GM19023 (cell line): Measurements from ENCODE around the gene RC3H1.
"Not testable (repeated sequence)": the region's sequence is repeated elsewhere in the genome, so short reads cannot be mapped to it uniquely, and the experiment has no call there.

Experiments
- ATAC-seq: cut with Tn5 transposase; IDR thresholded peaks from one replicate; pipeline ENCODE4 v1.9.1; 2021; ENCODE audit warnings: mild to moderate bottlenecking, moderate library complexity; ENCODE audit not compliant: unreplicated experiment

Gene RC3H1, protein sequence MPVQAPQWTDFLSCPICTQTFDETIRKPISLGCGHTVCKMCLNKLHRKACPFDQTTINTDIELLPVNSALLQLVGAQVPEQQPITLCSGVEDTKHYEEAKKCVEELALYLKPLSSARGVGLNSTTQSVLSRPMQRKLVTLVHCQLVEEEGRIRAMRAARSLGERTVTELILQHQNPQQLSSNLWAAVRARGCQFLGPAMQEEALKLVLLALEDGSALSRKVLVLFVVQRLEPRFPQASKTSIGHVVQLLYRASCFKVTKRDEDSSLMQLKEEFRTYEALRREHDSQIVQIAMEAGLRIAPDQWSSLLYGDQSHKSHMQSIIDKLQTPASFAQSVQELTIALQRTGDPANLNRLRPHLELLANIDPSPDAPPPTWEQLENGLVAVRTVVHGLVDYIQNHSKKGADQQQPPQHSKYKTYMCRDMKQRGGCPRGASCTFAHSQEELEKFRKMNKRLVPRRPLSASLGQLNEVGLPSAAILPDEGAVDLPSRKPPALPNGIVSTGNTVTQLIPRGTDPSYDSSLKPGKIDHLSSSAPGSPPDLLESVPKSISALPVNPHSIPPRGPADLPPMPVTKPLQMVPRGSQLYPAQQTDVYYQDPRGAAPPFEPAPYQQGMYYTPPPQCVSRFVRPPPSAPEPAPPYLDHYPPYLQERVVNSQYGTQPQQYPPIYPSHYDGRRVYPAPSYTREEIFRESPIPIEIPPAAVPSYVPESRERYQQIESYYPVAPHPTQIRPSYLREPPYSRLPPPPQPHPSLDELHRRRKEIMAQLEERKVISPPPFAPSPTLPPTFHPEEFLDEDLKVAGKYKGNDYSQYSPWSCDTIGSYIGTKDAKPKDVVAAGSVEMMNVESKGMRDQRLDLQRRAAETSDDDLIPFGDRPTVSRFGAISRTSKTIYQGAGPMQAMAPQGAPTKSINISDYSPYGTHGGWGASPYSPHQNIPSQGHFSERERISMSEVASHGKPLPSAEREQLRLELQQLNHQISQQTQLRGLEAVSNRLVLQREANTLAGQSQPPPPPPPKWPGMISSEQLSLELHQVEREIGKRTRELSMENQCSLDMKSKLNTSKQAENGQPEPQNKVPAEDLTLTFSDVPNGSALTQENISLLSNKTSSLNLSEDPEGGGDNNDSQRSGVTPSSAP

DNA sequence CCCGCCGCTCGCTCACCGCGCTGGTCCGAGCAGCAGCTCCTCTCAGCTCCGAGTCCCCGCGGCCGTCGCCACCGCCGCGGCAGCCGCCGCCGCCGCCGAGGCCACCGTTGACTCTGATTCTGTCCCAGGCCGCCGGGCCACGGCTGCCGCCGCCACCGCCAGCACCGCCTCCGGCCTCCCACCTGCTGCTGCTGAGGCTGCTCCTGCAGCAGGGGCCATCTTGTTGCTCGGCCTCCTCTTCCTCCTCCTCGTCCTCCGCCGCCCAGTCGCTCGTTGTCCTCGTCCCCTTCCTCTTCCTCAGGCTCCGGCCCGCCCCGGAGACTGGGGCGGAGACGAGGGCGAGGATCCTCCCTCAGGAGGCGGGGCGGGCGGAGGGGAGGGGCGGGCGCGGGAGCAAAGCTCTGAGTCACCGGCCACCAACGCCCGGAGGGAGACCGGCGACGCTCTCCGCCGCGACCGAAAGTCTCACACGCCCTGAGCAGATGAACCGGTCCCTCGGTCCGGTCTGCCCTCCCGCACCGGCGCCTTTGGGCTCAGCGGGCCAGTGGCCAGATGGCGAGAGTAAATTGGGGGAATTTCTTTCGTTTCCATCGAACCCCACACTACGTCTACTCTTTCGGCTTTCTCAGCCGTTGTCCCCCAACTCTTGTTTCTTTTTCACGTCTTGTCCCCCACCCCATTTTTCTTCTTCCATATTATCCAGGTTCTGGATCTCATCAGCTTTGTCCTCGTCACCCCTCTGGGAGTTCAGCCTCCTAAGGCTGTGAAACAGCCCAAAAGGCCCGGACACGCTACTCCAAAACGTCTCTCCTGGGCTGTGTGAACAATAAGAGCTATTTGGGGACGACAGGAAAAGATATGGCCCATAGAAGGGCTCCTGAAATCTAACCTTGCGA is at the start of gene RC3H1:
Gene RC3H1, minus strand, starts transcription at position 278 of the 896 bp plus-strand sequence. CDS start 29,372 bp downstream, outside the sequence.
- peak; percentile 87 for ATAC-seq

DNA sequence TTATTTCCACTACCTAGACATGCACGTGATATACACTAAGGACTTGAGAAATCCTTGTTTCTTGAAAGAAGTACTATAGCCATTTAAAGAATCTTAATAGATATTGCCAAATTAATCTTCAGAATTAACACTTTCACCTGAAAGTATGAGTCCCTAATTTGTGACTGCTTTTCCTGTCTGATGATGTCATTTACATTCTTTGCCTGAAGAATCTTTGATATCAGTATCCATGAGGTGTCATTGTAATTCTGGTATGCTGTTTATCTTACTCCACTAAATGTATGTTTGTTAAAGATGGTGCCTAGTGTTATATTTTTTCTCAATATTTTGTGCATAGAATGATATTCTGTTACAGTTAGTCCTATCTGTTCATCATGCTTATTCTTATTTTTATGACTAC is 48.5 kb upstream of the RC3H1 start:
- ATAC-seq: no peak

DNA sequence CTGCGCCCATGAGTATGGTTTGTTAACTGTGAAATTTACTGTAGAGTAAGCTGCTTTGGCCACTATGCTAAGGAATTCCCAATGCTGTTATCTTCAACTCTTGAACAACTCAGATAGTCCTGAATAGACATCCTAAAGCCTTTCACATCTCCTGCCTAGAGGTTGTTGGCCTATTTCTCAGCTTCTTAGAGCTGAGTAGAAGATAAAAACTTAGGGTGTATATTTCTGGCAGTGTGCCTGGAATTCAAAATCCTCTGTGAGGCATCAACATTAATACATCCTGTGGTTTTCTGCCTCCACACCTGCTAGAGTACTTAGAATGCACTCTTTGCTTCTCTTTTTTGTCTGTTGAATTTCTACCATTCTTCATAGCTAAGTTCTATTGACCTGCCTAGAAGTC is 45.8 kb upstream of the RC3H1 start:
- no peak for ATAC-seq

DNA sequence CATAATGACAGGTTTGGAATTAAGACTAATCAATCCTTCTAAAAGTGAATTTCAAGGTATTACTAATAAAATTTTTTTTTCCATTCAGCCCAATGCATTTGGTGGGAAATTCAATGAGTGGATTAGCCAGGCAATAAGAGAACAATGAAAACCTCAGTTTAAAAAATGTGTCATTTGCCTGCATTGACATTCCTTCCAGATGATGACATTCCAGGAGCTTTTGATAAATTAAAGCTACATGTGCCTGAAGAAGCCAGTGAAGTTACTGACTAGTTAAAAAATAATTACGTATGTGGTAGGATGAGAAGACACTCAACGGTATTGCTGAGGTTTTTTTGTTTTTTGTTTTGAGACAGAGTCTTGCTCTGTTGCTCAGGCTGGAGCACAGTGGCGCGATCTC is 37.9 kb upstream of the RC3H1 start:
- ATAC-seq: no peak

DNA sequence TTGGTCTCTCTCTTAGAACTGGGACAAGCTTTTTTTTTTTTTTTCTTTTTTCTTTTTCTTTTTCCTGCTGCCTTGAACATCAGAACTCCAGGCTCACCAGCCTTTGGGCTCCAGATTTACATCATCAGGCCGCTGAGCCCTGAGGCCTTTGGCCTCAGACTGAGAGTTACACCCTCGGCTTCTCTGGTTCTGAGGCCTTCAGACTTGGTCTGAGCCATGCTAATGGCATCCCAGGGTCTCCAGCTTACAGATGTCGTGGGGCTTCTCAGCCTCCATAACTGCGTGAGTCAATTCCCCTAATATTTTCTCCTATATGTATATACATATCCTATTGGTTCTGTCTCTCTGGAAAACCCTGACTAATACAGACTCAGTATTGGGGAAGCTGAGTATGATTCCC is 36.5 kb upstream of the RC3H1 start:
- no peak for ATAC-seq

DNA sequence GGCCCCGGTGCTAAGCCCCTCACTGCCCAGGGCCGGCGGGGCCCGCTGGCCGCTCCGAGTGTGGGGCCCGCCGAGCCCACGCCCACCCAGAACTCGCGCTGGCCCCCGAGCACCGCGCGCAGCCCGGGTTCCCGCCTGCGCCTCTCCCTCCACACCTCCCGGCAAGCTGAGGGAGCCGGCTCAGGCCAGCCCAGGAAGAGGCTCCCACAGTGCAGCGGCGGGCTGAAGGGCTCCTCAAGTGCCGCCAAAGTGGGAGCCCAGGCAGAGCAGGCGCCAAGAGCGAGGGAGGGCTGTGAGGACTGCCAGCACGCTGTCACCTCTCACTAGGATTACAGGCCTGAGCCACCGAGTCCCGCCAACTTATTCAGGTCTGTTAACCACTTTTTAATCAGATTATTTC is 34.5 kb upstream of the RC3H1 start:
- not testable (repeated sequence) for ATAC-seq

DNA sequence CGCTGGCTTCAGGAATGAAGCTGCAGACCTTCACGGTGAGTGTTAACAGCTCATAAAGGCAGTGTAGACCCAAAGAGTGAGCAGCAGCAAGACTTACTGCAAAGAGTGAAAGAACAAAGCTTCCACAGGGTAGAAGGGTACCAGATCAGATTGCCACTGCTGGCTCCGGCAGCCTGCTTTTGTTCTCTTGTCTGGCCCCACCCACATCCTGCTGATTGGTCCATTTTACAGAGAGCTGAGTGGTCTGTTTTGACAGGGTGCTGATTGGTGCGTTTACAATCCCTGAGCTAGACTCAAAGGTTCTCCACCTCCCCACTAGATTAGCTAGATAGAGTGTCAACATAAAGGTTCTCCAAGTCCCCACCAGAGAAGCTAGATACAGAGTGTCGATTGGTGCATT is 33.6 kb upstream of the RC3H1 start:
- not testable (repeated sequence) for ATAC-seq

DNA sequence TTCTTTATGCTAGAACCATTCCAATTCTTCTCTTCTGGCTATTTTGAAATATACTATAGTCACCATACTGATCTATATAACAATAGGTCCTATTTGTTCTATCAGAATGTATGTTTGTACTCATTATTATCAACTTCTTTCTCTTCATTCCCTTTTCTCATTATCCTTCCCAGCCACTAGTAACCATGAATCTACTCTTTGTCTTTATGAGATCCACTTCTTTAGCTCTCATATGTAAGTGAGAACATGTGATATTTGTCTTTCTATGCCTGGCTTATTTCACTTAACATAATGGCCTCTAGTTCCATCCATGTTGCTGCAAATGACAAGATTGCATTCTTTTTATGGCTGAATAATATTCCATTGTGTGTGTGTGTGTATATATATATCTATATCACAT is 31.7 kb upstream of the RC3H1 start:
- ATAC-seq: no peak

DNA sequence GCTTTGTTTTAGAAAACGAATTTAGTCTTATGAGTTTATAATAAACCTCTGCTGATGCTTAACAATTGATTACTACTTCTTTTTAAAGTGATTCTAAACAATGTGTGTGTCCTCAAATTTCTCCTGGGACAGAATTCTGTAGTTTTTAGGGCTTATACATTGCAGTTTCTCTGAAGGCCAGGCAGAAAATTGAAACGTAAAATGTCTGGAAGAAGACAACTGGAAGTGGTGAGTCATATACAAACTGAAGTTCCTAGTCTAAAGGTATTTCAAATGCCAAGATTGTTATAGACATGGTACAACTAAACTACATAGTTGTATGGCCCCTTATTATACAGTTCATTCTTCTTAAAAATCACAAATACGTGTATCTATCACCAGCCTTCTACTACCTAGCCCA is 30.5 kb upstream of the RC3H1 start:
- ATAC-seq: no peak

DNA sequence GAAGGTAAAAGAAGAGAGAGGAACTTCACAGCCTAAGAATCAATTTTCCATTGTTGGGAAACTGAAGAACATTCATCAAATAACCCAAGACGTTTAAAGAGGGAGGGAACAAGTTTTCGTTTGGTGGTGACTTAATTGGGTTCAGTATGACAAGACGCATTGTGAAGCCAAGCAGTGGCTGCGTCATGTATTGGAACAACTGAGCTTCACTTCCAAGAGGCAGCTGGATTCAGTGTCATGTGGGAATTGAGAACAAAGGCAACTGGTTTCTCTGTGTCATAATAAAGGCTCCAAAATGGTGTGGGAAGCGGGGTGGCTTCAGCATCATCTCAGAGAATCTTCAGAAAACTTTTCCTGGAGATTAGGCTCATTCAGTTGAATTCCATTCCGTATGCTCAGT is 29.8 kb upstream of the RC3H1 start:
- ATAC-seq: no peak

DNA sequence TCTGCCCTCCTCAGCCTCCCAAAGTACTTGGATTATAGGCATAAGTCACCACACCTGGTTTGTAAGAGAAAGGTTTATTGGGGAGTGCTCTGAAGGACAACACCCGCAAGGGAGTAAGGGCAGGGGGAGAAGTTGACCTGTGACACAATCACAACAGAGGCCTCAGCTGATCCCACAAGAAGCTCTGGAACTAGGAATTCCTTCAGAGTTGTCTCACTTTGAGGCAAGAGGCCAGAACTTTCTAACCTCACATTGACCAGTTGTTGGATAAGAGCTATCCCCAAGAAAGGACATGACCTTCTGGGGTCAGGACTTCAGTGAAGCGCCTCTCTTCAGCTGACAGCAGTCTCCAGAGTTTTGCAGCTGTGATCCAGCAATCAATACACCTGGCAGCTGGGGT is 27.4 kb upstream of the RC3H1 start:
- no peak for ATAC-seq

DNA sequence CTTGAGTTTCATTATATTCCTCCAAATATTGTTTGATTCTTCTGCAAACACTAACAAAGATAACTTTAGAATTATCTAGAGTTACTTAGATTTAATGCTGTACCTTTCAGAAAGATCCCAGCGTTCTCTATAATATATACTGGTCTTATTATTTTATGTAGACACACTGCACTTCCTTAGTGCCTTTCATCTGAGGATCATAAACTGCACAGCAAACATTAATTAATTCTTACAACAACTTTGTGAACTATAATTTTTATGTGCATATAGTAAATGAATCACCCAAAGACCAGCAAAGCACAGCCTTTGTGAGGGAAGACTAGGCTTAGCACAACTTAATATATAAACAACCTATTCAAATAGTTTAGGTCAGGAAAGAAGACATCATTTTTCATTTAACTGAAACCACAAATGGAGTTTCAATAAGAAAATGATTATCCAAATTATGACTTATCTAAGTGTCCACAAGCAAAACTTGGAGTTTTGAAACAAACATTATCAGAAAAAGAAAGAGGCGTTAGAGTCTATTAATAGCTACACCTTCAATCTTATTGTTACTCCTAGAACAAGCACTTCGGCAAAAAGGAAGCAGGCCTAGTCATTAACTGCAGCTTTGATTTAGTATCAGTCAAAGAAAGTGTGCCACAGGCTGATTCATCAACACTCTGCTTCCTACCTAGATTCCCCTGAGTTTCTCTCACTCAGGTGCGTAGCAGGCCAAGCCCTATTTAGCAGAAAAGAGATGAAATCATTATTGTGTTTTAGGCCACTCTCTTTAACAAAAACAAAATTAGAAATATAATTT is 22.5 kb upstream of the RC3H1 start:
- no peak for ATAC-seq

DNA sequence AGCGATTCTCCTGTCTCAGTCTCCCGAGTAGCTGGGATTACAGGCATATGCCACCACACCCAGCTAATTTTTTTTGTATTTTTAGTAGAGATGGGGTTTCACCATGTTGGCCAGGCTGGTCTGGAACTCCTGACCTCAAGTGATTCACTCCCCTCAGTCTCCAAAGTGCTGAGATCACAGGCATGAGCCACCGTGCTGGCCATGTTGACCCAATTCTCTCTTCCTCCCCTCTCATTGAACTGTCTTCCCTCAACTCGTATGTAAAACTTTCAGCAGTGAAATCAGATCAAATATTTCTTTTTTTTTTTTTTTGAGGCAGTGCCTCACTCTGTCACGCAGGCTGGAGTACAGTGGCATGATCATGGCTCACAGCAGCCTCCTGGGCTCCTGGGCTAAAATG is 20.4 kb upstream of the RC3H1 start:
- not testable (repeated sequence) for ATAC-seq

DNA sequence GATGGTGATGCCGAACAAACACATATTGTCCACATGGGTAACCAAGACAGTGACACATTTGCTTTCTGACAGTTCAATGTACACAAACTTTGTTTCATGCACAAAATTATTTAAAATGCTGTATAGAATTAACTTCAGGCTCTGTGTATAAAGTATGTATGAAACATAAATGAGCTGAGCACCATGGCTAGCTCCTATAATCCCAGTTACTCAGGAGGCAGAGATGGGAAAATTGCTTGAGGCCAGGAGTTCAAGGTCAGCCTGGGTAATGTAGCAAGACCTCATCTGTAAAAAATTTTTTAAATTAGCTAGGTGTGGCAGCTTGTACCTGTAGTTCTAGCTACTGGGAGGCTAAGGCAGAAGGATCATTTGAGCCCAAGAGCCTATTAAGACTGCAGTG is 19.2 kb upstream of the RC3H1 start:
- ATAC-seq: no peak

DNA sequence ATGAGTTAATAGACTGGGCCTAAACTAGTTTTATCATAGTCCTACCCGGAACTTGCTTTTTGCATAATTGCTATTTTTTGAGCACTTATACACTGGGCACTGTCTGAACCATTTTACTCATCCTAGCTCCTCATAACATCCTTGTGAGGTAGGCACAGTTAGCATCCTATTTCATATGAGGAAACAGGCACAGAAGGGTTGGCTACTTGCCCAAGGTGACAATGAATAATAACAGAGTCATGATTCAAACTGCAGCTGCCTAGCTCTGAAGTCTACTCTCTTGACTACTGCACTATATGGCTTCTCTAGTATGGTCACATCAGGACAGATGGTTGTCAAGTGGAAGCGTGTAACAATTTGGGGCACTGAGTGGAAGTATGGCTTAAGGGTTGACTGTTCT is 18.2 kb upstream of the RC3H1 start:
- no peak for ATAC-seq

DNA sequence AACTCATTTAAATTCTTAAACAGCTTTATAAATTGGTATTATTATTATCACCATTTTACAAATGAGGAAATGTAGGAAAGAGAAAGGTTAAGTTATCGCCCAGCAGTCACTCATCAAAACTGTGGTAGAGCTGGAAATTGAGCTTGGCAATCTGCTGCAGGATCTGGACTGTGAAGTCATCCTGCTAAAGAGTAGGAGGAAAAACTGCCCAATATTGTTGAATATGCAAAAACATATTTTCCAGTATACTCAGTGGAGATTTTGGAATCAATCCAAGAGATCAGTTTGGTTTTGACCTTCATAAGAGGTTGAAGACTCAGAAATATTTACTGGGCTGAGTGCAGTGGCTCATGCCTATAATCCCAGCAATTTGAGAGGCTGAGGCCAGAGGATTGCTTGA is 16.9 kb upstream of the RC3H1 start:
- no peak for ATAC-seq

DNA sequence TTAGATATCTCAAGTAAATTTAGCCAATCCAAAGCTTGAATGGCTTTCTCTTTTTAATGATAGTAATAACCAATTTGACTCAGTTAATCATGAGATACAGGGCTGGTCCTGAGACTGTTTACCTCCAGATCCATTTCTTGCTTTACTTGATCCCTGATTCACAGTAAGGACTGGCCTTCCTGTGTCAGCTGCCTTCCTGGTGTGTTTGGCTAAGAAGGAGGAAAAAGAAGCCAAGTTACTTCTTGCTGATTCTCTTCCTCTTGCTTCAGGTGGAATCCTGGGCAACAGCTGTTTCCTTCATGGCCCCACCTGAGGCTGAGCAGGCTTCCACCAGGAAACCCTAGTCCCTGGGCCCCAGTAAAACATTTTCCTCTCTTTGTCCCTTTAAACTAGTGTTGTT is 14.6 kb upstream of the RC3H1 start:
- ATAC-seq: no peak

DNA sequence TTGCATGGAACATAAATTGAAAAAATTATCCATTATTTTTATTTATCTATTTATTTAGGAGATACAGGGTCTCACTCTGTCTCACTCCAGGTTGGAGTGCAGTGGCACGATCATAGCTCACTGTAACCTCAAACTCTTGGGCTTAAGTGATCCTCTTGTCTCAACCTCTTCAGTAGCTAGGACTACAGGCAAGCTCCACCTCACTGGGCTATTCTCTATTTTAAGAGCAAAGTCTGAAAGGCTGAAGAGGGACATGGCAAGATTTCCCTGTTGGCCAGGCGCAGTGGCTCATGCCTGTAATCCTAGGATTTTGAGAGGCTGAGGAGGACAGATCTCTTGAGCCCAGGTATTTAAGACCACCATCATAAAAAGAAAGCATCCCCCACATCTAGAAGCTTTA is 14.0 kb upstream of the RC3H1 start:
- ATAC-seq: no peak

DNA sequence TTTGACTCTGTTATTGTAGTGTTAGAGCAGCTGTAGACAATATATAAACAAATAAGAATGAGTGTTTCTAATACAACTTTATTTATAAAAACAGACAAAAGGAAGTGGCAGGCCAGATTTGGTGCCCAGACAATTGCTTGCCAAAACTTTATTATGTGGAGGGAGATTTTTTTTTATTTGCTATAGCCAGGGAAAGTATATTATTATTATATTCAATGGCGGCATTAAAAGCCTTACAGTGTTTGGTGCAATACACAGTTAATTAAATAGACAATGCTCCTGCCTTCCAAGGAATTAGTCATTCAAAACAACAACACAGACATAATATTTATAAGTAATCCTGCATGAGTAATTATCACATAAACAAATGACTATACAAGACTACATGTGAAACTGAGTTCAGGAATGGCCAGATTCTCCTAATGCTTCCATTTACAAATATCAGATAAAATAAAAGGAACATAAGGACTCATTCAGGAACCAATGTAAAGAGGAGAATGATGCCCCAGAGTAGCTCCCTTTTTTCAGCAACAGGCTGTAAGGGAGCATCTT is 10.6 kb upstream of the RC3H1 start:
- no peak for ATAC-seq
